ENCODE results near the gene RNF43. TPM values are rescaled to one million over a fixed set of nuclear protein-coding genes. Genes with fewer than 3 reads are reported as not detected.

The RNF43 gene
- total RNA-seq, 1 experiment from 2014 or later, result 2.9 TPM

GRCh38 chr17:58416396-58416795, 938 bp downstream of the RNF43 start:
- CTCF ChIA-PET, result interaction anchor here (1.5 to 2.6 kb wide), 3 partner anchors 11 to 99 kb away, joined by 4 to 40 read pairs (median 36); partner anchors contain the start of gene SUPT4H1
- peaks cover 14% of the 10 kb centered on the region for H3K36me3 Mint-ChIP-seq (ENCODE audit: insufficient read depth, unreplicated experiment)
- H3K4me3 Mint-ChIP-seq (ENCODE audit: low read depth, unreplicated experiment), result peak overlapping the region; percentile 77
- no peak for DNase-seq
- H3K4me1 Mint-ChIP-seq (ENCODE audit: low read depth, unreplicated experiment), result peaks cover 31% of the 10 kb centered on the region
- no peak for TF ChIP-seq CTCF (IDR thresholded peaks at IDR 0.05; ENCODE audit: unreplicated experiment)
- no TSS peak for BruUV-seq (replicated peaks)
- peak overlapping the region; percentile 83 for H3K27ac Mint-ChIP-seq (ENCODE audit: unreplicated experiment)
- no peaks in the 10 kb centered on the region for H3K9me3 Mint-ChIP-seq (ENCODE audit: low read depth, unreplicated experiment)
- no peaks in the 10 kb centered on the region for H3K27me3 Mint-ChIP-seq (ENCODE audit: unreplicated experiment)
- intact Hi-C loops (cut with micrococcal nuclease; ENCODE audit: unreplicated experiment), result loop anchor here (2.0 kb wide), 3 partner anchors 16 to 64 kb away; partner anchors contain the start of gene SUPT4H1

- no peak overlapping the region for H3K27ac Mint-ChIP-seq (ENCODE audit: unreplicated experiment)
- CTCF ChIA-PET, result interaction anchor here (1.3 to 2.6 kb wide), 2 partner anchors 64 to 98 kb away, joined by 5 to 36 read pairs; partner anchors contain the start of gene SUPT4H1
These were observed 1.8 kb downstream of the RNF43 start for GRCh38 chr17:58415371-58416055.

GRCh38 chr17:58414596-58414997, 2.7 kb downstream of the RNF43 start:
- Mint-ChIP-seq H3K36me3 (ENCODE audit: insufficient read depth, unreplicated experiment) (peaks cover 14% of the 10 kb centered on the region), H3K27ac (ENCODE audit: unreplicated experiment) (no peak overlapping the region), H3K4me1 (ENCODE audit: low read depth, unreplicated experiment) (peaks cover 33% of the 10 kb centered on the region), H3K27me3 (ENCODE audit: unreplicated experiment) (no peaks in the 10 kb centered on the region), H3K9me3 (ENCODE audit: low read depth, unreplicated experiment) (no peaks in the 10 kb centered on the region), H3K4me3 (ENCODE audit: low read depth, unreplicated experiment) (no peak overlapping the region)
- no peak for TF ChIP-seq CTCF (IDR thresholded peaks at IDR 0.05; ENCODE audit: unreplicated experiment)
- no TSS peak for BruUV-seq (replicated peaks)
- intact Hi-C loops (cut with micrococcal nuclease; ENCODE audit: unreplicated experiment), result no loop called here
- CTCF ChIA-PET, result interaction anchor here (1.3 kb wide), 1 partner anchor 97 kb away, joined by 5 read pairs; no protein-coding TSS in a partner anchor
- no peak for DNase-seq

More at GRCh38 chr17:58415371-58416055, 1.8 kb downstream of the RNF43 start:
- no peak for TF ChIP-seq CTCF (IDR thresholded peaks at IDR 0.05; ENCODE audit: unreplicated experiment)
- peaks cover 33% of the 10 kb centered on the region for H3K4me1 Mint-ChIP-seq (ENCODE audit: low read depth, unreplicated experiment)
- BruUV-seq (replicated peaks), result no TSS peak
- peak overlapping the region; percentile 77 for H3K4me3 Mint-ChIP-seq (ENCODE audit: low read depth, unreplicated experiment)
- intact Hi-C loops (cut with micrococcal nuclease; ENCODE audit: unreplicated experiment), result loop anchor here (2.0 kb wide), 3 partner anchors 15 to 63 kb away; partner anchors contain the start of gene SUPT4H1
- peaks cover 14% of the 10 kb centered on the region for H3K36me3 Mint-ChIP-seq (ENCODE audit: insufficient read depth, unreplicated experiment)
- H3K27me3 Mint-ChIP-seq (ENCODE audit: unreplicated experiment), result no peaks in the 10 kb centered on the region
- H3K9me3 Mint-ChIP-seq (ENCODE audit: low read depth, unreplicated experiment), result no peaks in the 10 kb centered on the region
- peak; percentile 30 for DNase-seq

- H3K36me3 Mint-ChIP-seq (ENCODE audit: insufficient read depth, unreplicated experiment), result peaks cover 14% of the 10 kb centered on the region
- H3K27me3 Mint-ChIP-seq (ENCODE audit: unreplicated experiment), result no peaks in the 10 kb centered on the region
- H3K4me3 Mint-ChIP-seq (ENCODE audit: low read depth, unreplicated experiment), result no peak overlapping the region
- peaks cover 33% of the 10 kb centered on the region for H3K4me1 Mint-ChIP-seq (ENCODE audit: low read depth, unreplicated experiment)
- BruUV-seq (replicated peaks), result no TSS peak
- no peak for DNase-seq
- no peak overlapping the region for H3K27ac Mint-ChIP-seq (ENCODE audit: unreplicated experiment)
- no peak for TF ChIP-seq CTCF (IDR thresholded peaks at IDR 0.05; ENCODE audit: unreplicated experiment)
- no peaks in the 10 kb centered on the region for H3K9me3 Mint-ChIP-seq (ENCODE audit: low read depth, unreplicated experiment)
- CTCF ChIA-PET, result interaction anchor here (1.0 to 1.5 kb wide), 2 partner anchors 33 to 62 kb away, joined by 3 to 5 read pairs; partner anchors contain the start of gene SUPT4H1
- intact Hi-C loops (cut with micrococcal nuclease; ENCODE audit: unreplicated experiment), result no loop called here
These were observed 3.6 kb downstream of the RNF43 start for GRCh38 chr17:58413684-58414083.

Data from Calu3 (cell line).